Measurements from ENCODE around the gene PCDH9. TPM values are rescaled to one million over a fixed set of nuclear protein-coding genes. Genes with fewer than 3 reads are reported as not detected.

PCDH9 gene
- total and polyA plus RNA-seq, 10 of the 15 experiments (the other 5 are each of a cell fraction or from before 2014, with no cell fraction given) = 0.02 to 2.3 (median 0.05) TPM; not detected in 1

- CTCF ChIA-PET = no interaction called here
- in situ Hi-C loops (cut with MboI) = no loop called here
- Histone ChIP-seq H3K4me2 (ENCODE audit: control insufficient read depth, insufficient read depth) (no peak overlapping the region), H3K4me3 (no peak overlapping the region), H3K36me3 (ENCODE audit: control insufficient read depth in 2 of 2, insufficient read depth in 2 of 2, low read length in 1 of 2) (no peaks in the 10 kb centered on the region), H3K27me3 (replicated peaks in 1 of 2; ENCODE audit: control insufficient read depth in 2 of 2, insufficient read depth in 2 of 2, low read length in 1 of 2) (no peaks in the 10 kb centered on the region), H4K20me1 (ENCODE audit: control insufficient read depth, insufficient read depth) (no peaks in the 10 kb centered on the region), H3K9me3 (replicated peaks; ENCODE audit: control insufficient read depth, insufficient read depth, low read length) (no peaks in the 10 kb centered on the region), H3K9ac (ENCODE audit: control insufficient read depth, insufficient read depth, low read length) (no peak overlapping the region), H2AFZ (ENCODE audit: control insufficient read depth, low read depth, low read length) (no peak overlapping the region), H3K4me1 (ENCODE audit: control insufficient read depth, insufficient read depth, low read length) (no peaks in the 10 kb centered on the region), H3K79me2 (ENCODE audit: control insufficient read depth, insufficient read depth, low read length) (no peaks in the 10 kb centered on the region), H3K27ac (ENCODE audit: control insufficient read depth, insufficient read depth) (no peak overlapping the region)
- BruUV-seq (replicated peaks) = no TSS peak
- no peak for ATAC-seq
- RAD21 ChIA-PET (ENCODE audit: unreplicated experiment) = no interaction called here
- FAIRE-seq = no peak
- 7% methylated on average over 2 of the region's 2 CpGs for WGBS (ENCODE audit: insufficient coverage, insufficient replicate concordance, low lambda C conversion rate, missing lambda C conversion rate)
- POLR2A ChIA-PET = no interaction called here
- intact Hi-C loops (cut with micrococcal nuclease; ENCODE audit: unreplicated experiment) = no loop called here
- SMC1A ChIA-PET (ENCODE audit: uncharacterized antibody, unreplicated experiment) = interaction anchor here (1.2 to 1.6 kb wide), 2 partner anchors 32 to 90 kb away, joined by 3 to 4 read pairs; no protein-coding TSS in a partner anchor
- DNase-seq (ENCODE audit: low read depth, low spot score) = no peak
- TF ChIP-seq RBBP5 (conservative IDR thresholded peaks at IDR 0.05) = no peak
- TF ChIP-seq ZNF687 (IDR thresholded peaks at IDR 0.05) = no peak
- no peak for TF ChIP-seq HSF1 (IDR thresholded peaks at IDR 0.05; ENCODE audit: low read depth, low read length)
- no peak for TF ChIP-seq E2F8 (IDR thresholded peaks at IDR 0.05; ENCODE audit: low read depth, partially characterized antibody)
- TF ChIP-seq ATF3 (IDR thresholded peaks at IDR 0.05; ENCODE audit: borderline replicate concordance, extremely low read depth, low read depth, low read length) = no peak
- TF ChIP-seq CEBPZ (IDR thresholded peaks at IDR 0.05; ENCODE audit: low read depth, low read length) = no peak
- no peak for TF ChIP-seq IKZF1 (conservative IDR thresholded peaks at IDR 0.05)
- TF ChIP-seq POLR2A (IDR thresholded peaks at IDR 0.05; ENCODE audit: low read depth, low read length) = no peak
- TF ChIP-seq MEF2A (IDR thresholded peaks at IDR 0.05; ENCODE audit: insufficient read depth, low read depth, low read length) = no peak
- TF ChIP-seq PBX3 (IDR thresholded peaks at IDR 0.05; ENCODE audit: insufficient replicate concordance, low read depth, low read length) = no peak
- no peak for TF ChIP-seq FOXK2 (IDR thresholded peaks at IDR 0.05)
Observed at GRCh38 chr13:67083519-67083918, 146.6 kb downstream of the PCDH9 start.
